Transverse colon (tissue), 4 donors: ENCODE results near the gene NRAS.

Experiments
- POLR2A ChIP-seq: fragments of 450-650 bp; IDR thresholded peaks from one replicate; pipeline ENCODE4 v1.6.1; 2016; ENCODE audit warnings: antibody characterized with exemption, mild to moderate bottlenecking, moderate library complexity
- POLR2AphosphoS5 ChIP-seq, 3 donors: sonication (generic); formaldehyde crosslinking; IDR thresholded peaks; one replicate each; pipeline ENCODE4 v1.6.1; 2016; ENCODE audit warnings: antibody characterized with exemption in 3 of 3
- TF ChIP-seq, protein P1 (sequence below), 5 experiments: fragments of 200-600 bp in 3 of 5; fragments of 450-650 bp in 2 of 5; sonication (generic) in 3 of 5; IDR thresholded peaks; 1 replicate in 2 of 5; 2 replicates in 3 of 5; pipeline ENCODE4 v1.5.1; 2016 to 2017; ENCODE audit warnings: antibody characterized with exemption in 5 of 5, inconsistent platforms in 3 of 5, mild to moderate bottlenecking in 2 of 5, moderate library complexity in 1 of 5

DNA sequence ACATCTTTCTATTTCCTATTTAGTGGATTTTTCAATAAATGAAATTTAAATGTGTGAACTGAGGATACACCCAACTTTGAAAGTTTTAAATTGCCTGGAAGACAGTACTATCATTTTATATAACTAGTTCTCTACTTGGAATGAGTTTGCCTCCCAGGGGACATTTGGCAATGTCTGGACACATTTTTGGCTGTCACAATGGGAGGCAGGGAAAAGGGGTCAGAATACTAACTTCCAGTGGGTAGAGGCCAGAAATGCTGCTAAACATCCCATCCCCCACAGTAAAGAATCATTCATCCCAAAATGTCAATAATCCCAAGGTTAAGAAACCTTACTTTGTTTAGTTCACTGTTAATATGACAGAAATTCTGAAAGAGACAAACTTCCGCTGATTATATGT lies 13.2 kb upstream of the NRAS start:
- TF ChIP-seq, protein P1, sequence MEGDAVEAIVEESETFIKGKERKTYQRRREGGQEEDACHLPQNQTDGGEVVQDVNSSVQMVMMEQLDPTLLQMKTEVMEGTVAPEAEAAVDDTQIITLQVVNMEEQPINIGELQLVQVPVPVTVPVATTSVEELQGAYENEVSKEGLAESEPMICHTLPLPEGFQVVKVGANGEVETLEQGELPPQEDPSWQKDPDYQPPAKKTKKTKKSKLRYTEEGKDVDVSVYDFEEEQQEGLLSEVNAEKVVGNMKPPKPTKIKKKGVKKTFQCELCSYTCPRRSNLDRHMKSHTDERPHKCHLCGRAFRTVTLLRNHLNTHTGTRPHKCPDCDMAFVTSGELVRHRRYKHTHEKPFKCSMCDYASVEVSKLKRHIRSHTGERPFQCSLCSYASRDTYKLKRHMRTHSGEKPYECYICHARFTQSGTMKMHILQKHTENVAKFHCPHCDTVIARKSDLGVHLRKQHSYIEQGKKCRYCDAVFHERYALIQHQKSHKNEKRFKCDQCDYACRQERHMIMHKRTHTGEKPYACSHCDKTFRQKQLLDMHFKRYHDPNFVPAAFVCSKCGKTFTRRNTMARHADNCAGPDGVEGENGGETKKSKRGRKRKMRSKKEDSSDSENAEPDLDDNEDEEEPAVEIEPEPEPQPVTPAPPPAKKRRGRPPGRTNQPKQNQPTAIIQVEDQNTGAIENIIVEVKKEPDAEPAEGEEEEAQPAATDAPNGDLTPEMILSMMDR (IDR thresholded peaks at IDR 0.05): no peak
- TF ChIP-seq POLR2AphosphoS5 (IDR thresholded peaks at IDR 0.05) (no peak), POLR2A (no peak)
